Lower lobe of right lung (tissue), 2 donors: ENCODE results near the gene CADM4. TPM values are rescaled to one million over a fixed set of nuclear protein-coding genes. Genes with fewer than 3 reads are reported as not detected.
"Not testable (repeated sequence)": the region's sequence is repeated elsewhere in the genome, so short reads cannot be mapped to it uniquely, and the experiment has no call there.

Source experiments
- ATAC-seq, 2 donors: fragments of 200-7000 bp; cut with Tn5 transposase; one replicate each; pipeline ENCODE4 v1.9.1; 2020 to 2022; ENCODE audit warnings: mild to moderate bottlenecking in 2 of 2, moderate library complexity in 2 of 2
- DNase-seq: peaks from one replicate; pipeline ENCODE4 v3.0.0-alpha.2; 2020
- H3K27ac ChIP-seq: fragments of 200-600 bp; one replicate; pipeline ENCODE4 v1.8.0; 2022
- H3K27me3 ChIP-seq: fragments of 200-600 bp; one replicate; pipeline ENCODE4 v1.8.0; 2022; ENCODE audit warnings: low read depth
- H3K36me3 ChIP-seq: fragments of 200-600 bp; one replicate; pipeline ENCODE4 v1.8.0; 2022; ENCODE audit warnings: mild to moderate bottlenecking
- H3K4me1 ChIP-seq: fragments of 200-600 bp; one replicate; pipeline ENCODE4 v1.8.0; 2022
- H3K4me3 ChIP-seq: fragments of 200-600 bp; one replicate; pipeline ENCODE4 v1.8.0; 2022; ENCODE audit warnings: mild to moderate bottlenecking
- H3K9me3 ChIP-seq: fragments of 200-600 bp; one replicate; pipeline ENCODE4 v1.8.0; 2022
- intact Hi-C: fragments of 100-400 bp; cut with DNase I; formaldehyde crosslinking; loops from one replicate; pipeline ENCODE4 v1.11.0; 2022
- total RNA-seq: library from RNA; stranded (reverse); fragmentation: NEBNext Ultra II Directional; extraction: Animal tissue kit (Norgen Biotek cat#: 25700); gene quantifications from one replicate; pipeline ENCODE4 v1.2.1, GENCODE V29; 2021
- TF ChIP-seq, protein P1 (sequence below): fragments of 200-600 bp; IDR thresholded peaks from one replicate; pipeline ENCODE4 v1.8.0; 2022; ENCODE audit warnings: antibody characterized with exemption, mild to moderate bottlenecking
- donor health status: DM: no; HTN: yes; CAD: no; lungs with severe emphysema.

CADM4 gene
- total RNA-seq, 1 donor from 2014 or later: 8.1 TPM

- Histone ChIP-seq H3K36me3 (peaks cover 51% of the 10 kb centered on the region), H3K9me3 (no peaks in the 10 kb centered on the region), H3K27ac (no peak overlapping the region), H3K27me3 (no peaks in the 10 kb centered on the region), H3K4me1 (peaks cover 13% of the 10 kb centered on the region), H3K4me3 (no peak overlapping the region)
- no peak for ATAC-seq
- TF ChIP-seq, protein P1, sequence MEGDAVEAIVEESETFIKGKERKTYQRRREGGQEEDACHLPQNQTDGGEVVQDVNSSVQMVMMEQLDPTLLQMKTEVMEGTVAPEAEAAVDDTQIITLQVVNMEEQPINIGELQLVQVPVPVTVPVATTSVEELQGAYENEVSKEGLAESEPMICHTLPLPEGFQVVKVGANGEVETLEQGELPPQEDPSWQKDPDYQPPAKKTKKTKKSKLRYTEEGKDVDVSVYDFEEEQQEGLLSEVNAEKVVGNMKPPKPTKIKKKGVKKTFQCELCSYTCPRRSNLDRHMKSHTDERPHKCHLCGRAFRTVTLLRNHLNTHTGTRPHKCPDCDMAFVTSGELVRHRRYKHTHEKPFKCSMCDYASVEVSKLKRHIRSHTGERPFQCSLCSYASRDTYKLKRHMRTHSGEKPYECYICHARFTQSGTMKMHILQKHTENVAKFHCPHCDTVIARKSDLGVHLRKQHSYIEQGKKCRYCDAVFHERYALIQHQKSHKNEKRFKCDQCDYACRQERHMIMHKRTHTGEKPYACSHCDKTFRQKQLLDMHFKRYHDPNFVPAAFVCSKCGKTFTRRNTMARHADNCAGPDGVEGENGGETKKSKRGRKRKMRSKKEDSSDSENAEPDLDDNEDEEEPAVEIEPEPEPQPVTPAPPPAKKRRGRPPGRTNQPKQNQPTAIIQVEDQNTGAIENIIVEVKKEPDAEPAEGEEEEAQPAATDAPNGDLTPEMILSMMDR: no peak
- intact Hi-C loops: no loop called here
- no peak for DNase-seq
These were observed 50.0 kb downstream of the CADM4 start for GRCh38 chr19:43589678-43590077.

DNA sequence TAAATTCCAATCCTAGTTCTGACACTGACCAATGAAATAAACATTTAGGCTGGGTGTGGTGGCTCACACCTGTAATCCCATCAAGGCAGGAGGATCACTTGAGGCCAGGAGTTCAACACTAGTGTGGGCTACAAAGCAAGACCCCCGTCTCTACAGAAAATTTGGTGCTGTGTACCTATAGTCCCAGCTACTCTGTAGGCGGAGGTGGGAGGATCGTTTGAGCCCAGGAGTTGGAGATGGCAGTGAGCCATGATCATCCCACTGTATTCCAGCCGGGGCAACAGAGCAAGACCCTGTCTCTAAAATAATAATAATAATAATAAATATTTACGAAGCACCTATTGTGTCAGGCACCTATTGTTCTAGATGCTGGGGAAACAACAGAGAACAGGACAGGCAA lies 50.4 kb downstream of the CADM4 start:
- no peak overlapping the region for H3K4me3 ChIP-seq
- ATAC-seq: no peak
- TF ChIP-seq, protein P1: no peak

GRCh38 chr19:43587029-43587428 lies 52.6 kb downstream of the CADM4 start:
- ATAC-seq, H3K27me3 ChIP-seq, DNase-seq, H3K9me3 ChIP-seq, H3K4me1 ChIP-seq, H3K4me3 ChIP-seq, H3K27ac ChIP-seq, intact Hi-C loops: not testable (repeated sequence)
- H3K36me3 ChIP-seq: peaks cover 27% of the 10 kb centered on the region

More for the DNA sequence above, 50.4 kb downstream of the CADM4 start:
- Histone ChIP-seq H3K4me1 (peaks cover 9% of the 10 kb centered on the region), H3K36me3 (peaks cover 49% of the 10 kb centered on the region), H3K9me3 (no peaks in the 10 kb centered on the region), H3K27ac (no peak overlapping the region), H3K27me3 (no peaks in the 10 kb centered on the region)
- intact Hi-C loops: no loop called here
- no peak for DNase-seq

DNA sequence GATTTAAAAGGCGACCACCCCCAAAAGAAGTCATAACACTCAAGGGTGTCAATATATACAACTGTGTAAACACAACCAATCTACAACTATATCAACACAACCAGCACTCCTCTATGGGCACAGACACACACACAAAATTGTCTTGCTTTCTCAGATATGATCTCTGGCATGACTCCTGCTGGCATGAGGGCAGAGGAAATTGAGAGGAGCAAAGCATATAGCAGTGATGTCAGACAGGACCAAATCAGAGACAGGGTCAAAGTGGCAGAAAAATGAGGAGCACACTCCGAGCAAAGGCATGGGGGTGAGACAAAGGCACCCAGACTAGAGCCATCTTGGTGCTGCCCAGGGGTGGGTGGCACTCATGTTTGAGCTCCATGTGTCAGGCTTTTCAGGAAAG lies 53.3 kb downstream of the CADM4 start:
- Histone ChIP-seq H3K27me3 (no peaks in the 10 kb centered on the region), H3K9me3 (no peaks in the 10 kb centered on the region), H3K4me3 (no peak overlapping the region), H3K36me3 (peaks cover 21% of the 10 kb centered on the region), H3K27ac (no peak overlapping the region), H3K4me1 (peaks cover 2% of the 10 kb centered on the region)
- intact Hi-C loops: no loop called here
- DNase-seq (no peak), ATAC-seq (no peak)
- TF ChIP-seq, protein P1: no peak

GRCh38 chr19:43584484-43584883 lies 55.2 kb downstream of the CADM4 start:
- intact Hi-C loops: no loop called here
- DNase-seq (no peak), ATAC-seq (no peak)
- Histone ChIP-seq H3K4me3 (no peak overlapping the region), H3K4me1 (peaks cover 14% of the 10 kb centered on the region), H3K9me3 (no peaks in the 10 kb centered on the region), H3K36me3 (peaks cover 7% of the 10 kb centered on the region), H3K27ac (no peak overlapping the region), H3K27me3 (no peaks in the 10 kb centered on the region)
- TF ChIP-seq, protein P1: no peak

DNA sequence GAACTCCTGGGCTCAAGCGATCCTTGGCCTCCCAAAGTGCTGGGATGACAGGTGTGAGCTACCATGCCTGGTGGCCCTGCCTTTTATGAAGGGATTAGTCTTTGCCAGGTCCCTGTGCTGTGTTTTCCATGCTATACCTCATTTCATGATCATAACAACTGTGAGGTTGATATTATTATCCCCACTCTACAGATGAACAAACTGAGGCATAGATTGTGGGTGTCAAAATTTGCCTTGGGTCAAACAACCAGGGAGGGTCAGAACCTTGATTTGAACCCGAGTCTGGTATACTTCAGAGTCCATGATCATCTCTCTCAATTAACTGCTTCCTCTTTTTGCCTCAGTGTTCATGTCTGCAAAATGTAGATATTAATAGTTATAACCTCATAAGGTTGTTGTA lies 57.2 kb downstream of the CADM4 start:
- H3K27me3 ChIP-seq: no peaks in the 10 kb centered on the region
- H3K4me1 ChIP-seq: peaks cover 14% of the 10 kb centered on the region
- no peak overlapping the region for H3K4me3 ChIP-seq
- no peaks in the 10 kb centered on the region for H3K36me3 ChIP-seq
- TF ChIP-seq, protein P1: no peak
- no peak for DNase-seq
- H3K27ac ChIP-seq: no peak overlapping the region
- ATAC-seq: no peak
- no peaks in the 10 kb centered on the region for H3K9me3 ChIP-seq
- intact Hi-C loops: no loop called here
